Suprapubic skin (tissue), 4 donors: ENCODE results near the gene GGA1. TPM values are rescaled to one million over a fixed set of nuclear protein-coding genes. Genes with fewer than 3 reads are reported as not detected.

Experiments used
- DNase-seq, 2 donors: peaks; one replicate each; pipeline ENCODE4 v3.0.0-alpha.2; 2019; ENCODE audit warnings: low spot score in 2 of 2
- H3K27ac ChIP-seq: fragments of 200-600 bp; sonication (generic); one replicate; pipeline ENCODE4 v1.5.1; 2019
- H3K27me3 ChIP-seq: fragments of 200-600 bp; sonication (generic); one replicate; pipeline ENCODE4 v1.5.1; 2019
- H3K36me3 ChIP-seq: fragments of 200-600 bp; sonication (generic); one replicate; pipeline ENCODE4 v1.5.1; 2019
- H3K4me1 ChIP-seq: fragments of 200-600 bp; sonication (generic); one replicate; pipeline ENCODE4 v1.5.1; 2019
- H3K4me3 ChIP-seq: fragments of 200-600 bp; sonication (generic); one replicate; pipeline ENCODE4 v1.5.1; 2019; ENCODE audit warnings: mild to moderate bottlenecking
- H3K9me3 ChIP-seq: fragments of 200-600 bp; sonication (generic); one replicate; pipeline ENCODE4 v1.5.1; 2019
- POLR2A ChIP-seq, 2 donors: fragments of 450-650 bp; IDR thresholded peaks; one replicate each; pipeline ENCODE4 v1.6.1; 2017; ENCODE audit warnings: antibody characterized with exemption in 2 of 2, mild to moderate bottlenecking in 2 of 2, moderate library complexity in 2 of 2
- WGBS: methylation state at CpG from one replicate; pipeline ENCODE4 v1.1.5; 2018; 5-methylcytosine and 5-hydroxymethylcytosine counted together
- total RNA-seq, 4 donors: library from RNA; depleted of rRNA; stranded (reverse); fragments of >200 nt; gene quantifications; one replicate each; pipeline ENCODE4 v1.1.0, GENCODE V29; 2016
- TF ChIP-seq, protein P1 (sequence below), 2 donors: fragments of 200-600 bp in 1 of 2; fragments of 450-650 bp in 1 of 2; sonication (generic) in 1 of 2; IDR thresholded peaks; one replicate each; pipeline ENCODE4 v1.5.1; 2016 to 2019; ENCODE audit warnings: antibody characterized with exemption in 2 of 2, mild to moderate bottlenecking in 1 of 2, moderate library complexity in 1 of 2

GGA1 gene
- total RNA-seq, 4 donors from 2014 or later = 52.8 to 124 (median 65.3) TPM

DNA sequence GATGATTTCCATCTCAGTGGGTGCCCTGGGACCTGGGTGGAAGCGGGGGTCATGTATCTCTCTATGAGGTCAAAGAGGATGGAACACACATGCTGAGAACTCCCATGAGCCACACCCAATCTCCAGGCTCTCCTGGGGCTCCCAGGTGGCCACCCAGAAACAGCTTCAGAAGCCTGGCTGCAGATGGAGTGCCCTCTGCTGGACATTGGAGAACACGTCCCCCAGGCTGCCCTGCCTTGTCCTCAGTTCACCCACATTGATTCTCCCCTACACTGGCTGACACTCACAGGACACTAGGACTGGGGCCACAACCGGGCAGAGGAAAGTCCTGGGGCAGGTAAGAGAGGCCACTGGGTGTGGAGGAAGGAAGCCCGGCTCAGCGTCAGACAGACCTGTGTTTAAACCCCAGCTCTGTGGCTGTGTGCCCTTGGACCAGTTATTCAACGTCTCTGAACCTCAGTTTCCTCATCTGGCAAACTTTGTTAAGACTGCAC, 73.0 kb downstream of the GGA1 start:
- no peak for TF ChIP-seq POLR2A (IDR thresholded peaks at IDR 0.05)
- TF ChIP-seq, protein P1, sequence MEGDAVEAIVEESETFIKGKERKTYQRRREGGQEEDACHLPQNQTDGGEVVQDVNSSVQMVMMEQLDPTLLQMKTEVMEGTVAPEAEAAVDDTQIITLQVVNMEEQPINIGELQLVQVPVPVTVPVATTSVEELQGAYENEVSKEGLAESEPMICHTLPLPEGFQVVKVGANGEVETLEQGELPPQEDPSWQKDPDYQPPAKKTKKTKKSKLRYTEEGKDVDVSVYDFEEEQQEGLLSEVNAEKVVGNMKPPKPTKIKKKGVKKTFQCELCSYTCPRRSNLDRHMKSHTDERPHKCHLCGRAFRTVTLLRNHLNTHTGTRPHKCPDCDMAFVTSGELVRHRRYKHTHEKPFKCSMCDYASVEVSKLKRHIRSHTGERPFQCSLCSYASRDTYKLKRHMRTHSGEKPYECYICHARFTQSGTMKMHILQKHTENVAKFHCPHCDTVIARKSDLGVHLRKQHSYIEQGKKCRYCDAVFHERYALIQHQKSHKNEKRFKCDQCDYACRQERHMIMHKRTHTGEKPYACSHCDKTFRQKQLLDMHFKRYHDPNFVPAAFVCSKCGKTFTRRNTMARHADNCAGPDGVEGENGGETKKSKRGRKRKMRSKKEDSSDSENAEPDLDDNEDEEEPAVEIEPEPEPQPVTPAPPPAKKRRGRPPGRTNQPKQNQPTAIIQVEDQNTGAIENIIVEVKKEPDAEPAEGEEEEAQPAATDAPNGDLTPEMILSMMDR (IDR thresholded peaks at IDR 0.05) = peak; percentile 66 to 84
- no peak overlapping the region for H3K27ac ChIP-seq
- DNase-seq = peak in 1 of 2 donors; percentile 89
- peaks cover 4% of the 10 kb centered on the region for H3K36me3 ChIP-seq
- no peaks in the 10 kb centered on the region for H3K9me3 ChIP-seq
- H3K4me1 ChIP-seq = peaks cover 42% of the 10 kb centered on the region
- H3K27me3 ChIP-seq = no peaks in the 10 kb centered on the region
- no peak overlapping the region for H3K4me3 ChIP-seq
- WGBS = 0% methylated on average over 2 of the region's 6 CpGs

Other genes starting within 250 kb of the GGA1 start
- gene ELFN2, start 181.4 kb upstream of the GGA1 start, total RNA-seq = under 1 TPM; 0.10 to 0.59 (median 0.31) TPM
- gene MFNG, start 122.5 kb upstream of the GGA1 start, total RNA-seq = 1 to 10 TPM; 3.5 to 8.6 (median 4.9) TPM
- gene CARD10, start 89.4 kb upstream of the GGA1 start, total RNA-seq = 10 to 100 TPM; 12.2 to 17.3 (median 14.8) TPM
- 10 to 100 TPM; 32.1 to 93.7 (median 80.9) TPM for gene CDC42EP1, start 48.4 kb upstream of the GGA1 start, total RNA-seq
- gene LGALS2, start 28.7 kb upstream of the GGA1 start, total RNA-seq = not detected
- gene SH3BP1, start 30.8 kb downstream of the GGA1 start, total RNA-seq = 10 to 100 TPM; 57.1 to 60.7 (median 57.7) TPM
- gene PDXP, start 49.9 kb downstream of the GGA1 start, total RNA-seq = 1 to 10 TPM; 4.2 to 6.1 (median 4.9) TPM
- 100 to 1,000 TPM; 138 to 277 (median 207) TPM for gene LGALS1, start 66.8 kb downstream of the GGA1 start, total RNA-seq
- gene NOL12, start 77.5 kb downstream of the GGA1 start, total RNA-seq = 10 to 100 TPM; 29.2 to 49.8 (median 40.7) TPM
- gene TRIOBP, start 88.2 kb downstream of the GGA1 start, total RNA-seq = 10 to 100 TPM; 58.6 to 71.6 (median 64.3) TPM
- gene GCAT, start 199.1 kb downstream of the GGA1 start, total RNA-seq = 10 to 100 TPM; 11.3 to 34.5 (median 20.1) TPM
- not detected for gene GALR3, start 214.5 kb downstream of the GGA1 start, total RNA-seq
- gene ANKRD54, start 235.5 kb downstream of the GGA1 start, total RNA-seq = 10 to 100 TPM; 22.7 to 38.6 (median 32.7) TPM
- gene EIF3L, start 240.6 kb downstream of the GGA1 start, total RNA-seq = 100 to 1,000 TPM; 379 to 589 (median 576) TPM